ENCODE data around the gene NEK5. TPM values are rescaled to one million over a fixed set of nuclear protein-coding genes. Genes with fewer than 3 reads are reported as not detected.

The NEK5 gene
- total RNA-seq, 1 donor from 2014 or later = 0.50 TPM

DNA sequence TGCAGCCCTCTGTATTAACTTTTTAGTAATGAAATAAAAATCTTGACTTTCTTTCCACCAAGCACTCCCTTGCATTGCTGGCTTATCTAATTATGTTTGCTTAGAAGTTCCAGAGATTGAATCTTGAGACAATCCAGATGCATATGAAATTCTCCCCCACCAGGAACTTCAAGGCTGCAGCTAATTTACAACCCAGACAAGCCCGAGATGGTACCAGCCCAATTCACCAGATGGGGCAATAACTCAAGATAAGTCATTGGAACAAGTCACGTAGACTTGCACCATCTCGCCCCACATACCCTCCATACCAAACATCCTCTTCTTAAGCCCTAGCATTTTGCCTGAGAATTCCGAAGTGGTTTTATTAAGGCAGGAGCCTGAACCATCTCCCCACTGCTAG lies 75.4 kb downstream of the NEK5 start:
- H3K9ac ChIP-seq (ENCODE audit: low read length) = no peak overlapping the region
- H3K79me2 ChIP-seq (ENCODE audit: insufficient read depth, low read length) = no peaks in the 10 kb centered on the region
- no peaks in the 10 kb centered on the region for H3K4me1 ChIP-seq (ENCODE audit: insufficient read depth, low read length)
- Mint-ChIP-seq H3K27me3 (ENCODE audit: low read depth, unreplicated experiment) (no peaks in the 10 kb centered on the region), H3K9me3 (ENCODE audit: unreplicated experiment) (peaks cover 5% of the 10 kb centered on the region), H3K27ac (ENCODE audit: unreplicated experiment) (no peak overlapping the region), H3K4me3 (ENCODE audit: unreplicated experiment) (no peak overlapping the region), H3K4me1 (ENCODE audit: low read depth, unreplicated experiment) (no peaks in the 10 kb centered on the region), H3K36me3 (ENCODE audit: low read depth, unreplicated experiment) (no peaks in the 10 kb centered on the region)
- H3K36me3 ChIP-seq (ENCODE audit: insufficient read depth, low read length) = no peaks in the 10 kb centered on the region
- no peaks in the 10 kb centered on the region for H3K9me3 ChIP-seq (ENCODE audit: insufficient read depth, low read depth, low read length)
- no peak overlapping the region for H3K27ac ChIP-seq (ENCODE audit: low read depth, low read length)
- no peak for FAIRE-seq
- H3K4me2 ChIP-seq (ENCODE audit: low read length) = no peak overlapping the region
- no peak overlapping the region for H2AFZ ChIP-seq (ENCODE audit: low read depth, low read length)
- no peaks in the 10 kb centered on the region for H4K20me1 ChIP-seq (ENCODE audit: insufficient read depth, low read length)
- no peak for DNase-seq (ENCODE audit: low read depth)
- no peaks in the 10 kb centered on the region for H3K27me3 ChIP-seq (ENCODE audit: insufficient read depth, low read length)
- TF ChIP-seq, protein P1, sequence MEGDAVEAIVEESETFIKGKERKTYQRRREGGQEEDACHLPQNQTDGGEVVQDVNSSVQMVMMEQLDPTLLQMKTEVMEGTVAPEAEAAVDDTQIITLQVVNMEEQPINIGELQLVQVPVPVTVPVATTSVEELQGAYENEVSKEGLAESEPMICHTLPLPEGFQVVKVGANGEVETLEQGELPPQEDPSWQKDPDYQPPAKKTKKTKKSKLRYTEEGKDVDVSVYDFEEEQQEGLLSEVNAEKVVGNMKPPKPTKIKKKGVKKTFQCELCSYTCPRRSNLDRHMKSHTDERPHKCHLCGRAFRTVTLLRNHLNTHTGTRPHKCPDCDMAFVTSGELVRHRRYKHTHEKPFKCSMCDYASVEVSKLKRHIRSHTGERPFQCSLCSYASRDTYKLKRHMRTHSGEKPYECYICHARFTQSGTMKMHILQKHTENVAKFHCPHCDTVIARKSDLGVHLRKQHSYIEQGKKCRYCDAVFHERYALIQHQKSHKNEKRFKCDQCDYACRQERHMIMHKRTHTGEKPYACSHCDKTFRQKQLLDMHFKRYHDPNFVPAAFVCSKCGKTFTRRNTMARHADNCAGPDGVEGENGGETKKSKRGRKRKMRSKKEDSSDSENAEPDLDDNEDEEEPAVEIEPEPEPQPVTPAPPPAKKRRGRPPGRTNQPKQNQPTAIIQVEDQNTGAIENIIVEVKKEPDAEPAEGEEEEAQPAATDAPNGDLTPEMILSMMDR (IDR thresholded peaks at IDR 0.05; ENCODE audit: insufficient read depth, low read depth, low read length) = no peak
- TF ChIP-seq EZH2 (IDR thresholded peaks at IDR 0.05; ENCODE audit: insufficient read depth, low read length) = no peak
- no peak overlapping the region for H3K4me3 ChIP-seq (ENCODE audit: insufficient read depth, low read depth, low read length)

DNA sequence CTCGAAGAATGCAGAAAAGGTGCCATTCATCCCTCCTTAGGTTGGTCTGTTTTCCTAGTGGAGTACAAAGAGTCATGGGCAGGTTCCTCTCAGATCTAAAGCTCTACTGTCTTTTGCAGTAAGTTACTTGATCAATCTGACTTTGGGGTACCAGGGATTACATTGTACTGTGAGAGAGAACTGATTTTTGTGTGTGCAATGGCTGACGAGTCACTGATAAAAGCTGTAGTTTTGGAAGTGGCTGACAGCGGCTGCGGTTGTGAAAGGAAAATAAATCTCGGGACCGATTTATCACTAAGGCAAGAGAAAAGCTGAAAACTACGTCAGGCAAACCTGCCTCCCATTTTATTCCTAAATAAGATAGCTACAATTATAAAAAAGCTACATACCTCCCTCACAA lies 77.5 kb downstream of the NEK5 start:
- DNase-seq (ENCODE audit: low read depth) = no peak
- Histone ChIP-seq H3K79me2 (ENCODE audit: insufficient read depth, low read length) (no peaks in the 10 kb centered on the region), H3K27me3 (ENCODE audit: insufficient read depth, low read length) (no peaks in the 10 kb centered on the region), H3K27ac (ENCODE audit: low read depth, low read length) (no peak overlapping the region), H3K4me1 (ENCODE audit: insufficient read depth, low read length) (no peaks in the 10 kb centered on the region), H4K20me1 (ENCODE audit: insufficient read depth, low read length) (no peaks in the 10 kb centered on the region), H3K36me3 (ENCODE audit: insufficient read depth, low read length) (no peaks in the 10 kb centered on the region), H3K9ac (ENCODE audit: low read length) (no peak overlapping the region), H3K4me2 (ENCODE audit: low read length) (no peak overlapping the region), H3K9me3 (ENCODE audit: insufficient read depth, low read depth, low read length) (no peaks in the 10 kb centered on the region), H3K4me3 (ENCODE audit: insufficient read depth, low read depth, low read length) (no peak overlapping the region), H2AFZ (ENCODE audit: low read depth, low read length) (no peak overlapping the region)
- Mint-ChIP-seq H3K36me3 (ENCODE audit: low read depth, unreplicated experiment) (no peaks in the 10 kb centered on the region), H3K27me3 (ENCODE audit: low read depth, unreplicated experiment) (no peaks in the 10 kb centered on the region), H3K4me3 (ENCODE audit: unreplicated experiment) (no peak overlapping the region), H3K9me3 (ENCODE audit: unreplicated experiment) (peaks cover 5% of the 10 kb centered on the region), H3K4me1 (ENCODE audit: low read depth, unreplicated experiment) (no peaks in the 10 kb centered on the region), H3K27ac (ENCODE audit: unreplicated experiment) (no peak overlapping the region)
- TF ChIP-seq EZH2 (IDR thresholded peaks at IDR 0.05; ENCODE audit: insufficient read depth, low read length) = no peak
- TF ChIP-seq, protein P1 (IDR thresholded peaks at IDR 0.05; ENCODE audit: insufficient read depth, low read depth, low read length) = no peak
- no peak for FAIRE-seq

DNA sequence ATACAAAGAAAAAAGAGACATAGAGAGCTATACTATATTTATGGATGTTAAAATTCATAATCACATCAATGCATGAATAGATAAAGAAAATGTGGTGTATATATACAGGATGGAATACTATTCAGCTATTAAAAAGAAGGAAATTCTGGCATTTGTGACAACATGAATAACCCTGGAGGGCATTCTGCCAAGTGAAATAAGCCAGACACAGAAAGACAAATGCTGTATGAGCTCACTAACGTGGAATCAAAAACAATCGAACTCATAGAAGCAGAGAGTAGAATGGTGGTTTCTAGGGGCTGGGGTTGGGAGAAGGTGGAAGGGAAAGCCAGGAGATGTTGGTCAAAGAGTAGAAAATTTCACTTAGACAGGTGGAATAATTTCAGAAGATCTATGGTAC lies 80.4 kb downstream of the NEK5 start:
- no peaks in the 10 kb centered on the region for H4K20me1 ChIP-seq (ENCODE audit: insufficient read depth, low read length)
- no peak overlapping the region for H3K4me2 ChIP-seq (ENCODE audit: low read length)
- H2AFZ ChIP-seq (ENCODE audit: low read depth, low read length) = no peak overlapping the region
- H3K36me3 ChIP-seq (ENCODE audit: insufficient read depth, low read length) = no peaks in the 10 kb centered on the region
- H3K79me2 ChIP-seq (ENCODE audit: insufficient read depth, low read length) = no peaks in the 10 kb centered on the region
- Mint-ChIP-seq H3K4me3 (ENCODE audit: unreplicated experiment) (no peak overlapping the region), H3K9me3 (ENCODE audit: unreplicated experiment) (peaks cover 3% of the 10 kb centered on the region), H3K4me1 (ENCODE audit: low read depth, unreplicated experiment) (no peaks in the 10 kb centered on the region), H3K36me3 (ENCODE audit: low read depth, unreplicated experiment) (no peaks in the 10 kb centered on the region), H3K27me3 (ENCODE audit: low read depth, unreplicated experiment) (no peaks in the 10 kb centered on the region), H3K27ac (ENCODE audit: unreplicated experiment) (no peak overlapping the region)
- no peaks in the 10 kb centered on the region for H3K27me3 ChIP-seq (ENCODE audit: insufficient read depth, low read length)
- no peak for TF ChIP-seq EZH2 (IDR thresholded peaks at IDR 0.05; ENCODE audit: insufficient read depth, low read length)
- TF ChIP-seq, protein P1 (IDR thresholded peaks at IDR 0.05; ENCODE audit: insufficient read depth, low read depth, low read length) = no peak
- no peak overlapping the region for H3K27ac ChIP-seq (ENCODE audit: low read depth, low read length)
- H3K9ac ChIP-seq (ENCODE audit: low read length) = no peak overlapping the region
- no peak overlapping the region for H3K4me3 ChIP-seq (ENCODE audit: insufficient read depth, low read depth, low read length)
- no peaks in the 10 kb centered on the region for H3K4me1 ChIP-seq (ENCODE audit: insufficient read depth, low read length)
- H3K9me3 ChIP-seq (ENCODE audit: insufficient read depth, low read depth, low read length) = no peaks in the 10 kb centered on the region
- DNase-seq (ENCODE audit: low read depth) (no peak), FAIRE-seq (no peak)

Measured in astrocyte (in vitro differentiated cells and primary cell).